ENCODE results near the gene PRICKLE2. TPM values are rescaled to one million over a fixed set of nuclear protein-coding genes. Genes with fewer than 3 reads are reported as not detected.

The PRICKLE2 gene
- total RNA-seq, 1 donor from 2014 or later, result 84.4 TPM

- H3K27me3 ChIP-seq (ENCODE audit: insufficient read depth, low read length), result no peaks in the 10 kb centered on the region
- DNase-seq (ENCODE audit: low read depth), result no peak
- H3K79me2 ChIP-seq (ENCODE audit: insufficient read depth, low read length), result peaks cover 43% of the 10 kb centered on the region
- H2AFZ ChIP-seq (ENCODE audit: low read depth, low read length), result no peak overlapping the region
- no peak overlapping the region for H3K4me3 ChIP-seq (ENCODE audit: insufficient read depth, low read depth, low read length)
- H3K9me3 ChIP-seq (ENCODE audit: insufficient read depth, low read depth, low read length), result no peaks in the 10 kb centered on the region
- no peak overlapping the region for H3K27ac ChIP-seq (ENCODE audit: low read depth, low read length)
- no peaks in the 10 kb centered on the region for H3K4me1 ChIP-seq (ENCODE audit: insufficient read depth, low read length)
- H3K4me1 Mint-ChIP-seq (ENCODE audit: low read depth, unreplicated experiment), result peaks cover 26% of the 10 kb centered on the region
- H3K9me3 Mint-ChIP-seq (ENCODE audit: unreplicated experiment), result peaks cover under 1% of the 10 kb centered on the region
- peaks cover 28% of the 10 kb centered on the region for H3K36me3 Mint-ChIP-seq (ENCODE audit: low read depth, unreplicated experiment)
- no peak overlapping the region for H3K27ac Mint-ChIP-seq (ENCODE audit: unreplicated experiment)
- FAIRE-seq, result no peak
- no peak for TF ChIP-seq CTCF (IDR thresholded peaks at IDR 0.05; ENCODE audit: insufficient read depth, low read depth, low read length)
- no peak for TF ChIP-seq EZH2 (IDR thresholded peaks at IDR 0.05; ENCODE audit: insufficient read depth, low read length)
- peaks cover 3% of the 10 kb centered on the region for H3K36me3 ChIP-seq (ENCODE audit: insufficient read depth, low read length)
- H4K20me1 ChIP-seq (ENCODE audit: insufficient read depth, low read length), result peaks cover 46% of the 10 kb centered on the region
- no peaks in the 10 kb centered on the region for H3K27me3 Mint-ChIP-seq (ENCODE audit: low read depth, unreplicated experiment)
- no peak overlapping the region for H3K9ac ChIP-seq (ENCODE audit: low read length)
- no peak overlapping the region for H3K4me2 ChIP-seq (ENCODE audit: low read length)
- H3K4me3 Mint-ChIP-seq (ENCODE audit: unreplicated experiment), result no peak overlapping the region
Observed at GRCh38 chr3:64129106-64129505, 96.2 kb downstream of the PRICKLE2 start.

GRCh38 chr3:64125561-64125960 is 99.7 kb downstream of the PRICKLE2 start:
- Histone ChIP-seq H3K4me2 (ENCODE audit: low read length) (no peak overlapping the region), H3K27me3 (ENCODE audit: insufficient read depth, low read length) (no peaks in the 10 kb centered on the region), H3K9me3 (ENCODE audit: insufficient read depth, low read depth, low read length) (no peaks in the 10 kb centered on the region), H4K20me1 (ENCODE audit: insufficient read depth, low read length) (peaks cover 39% of the 10 kb centered on the region), H3K9ac (ENCODE audit: low read length) (no peak overlapping the region), H3K4me3 (ENCODE audit: insufficient read depth, low read depth, low read length) (no peak overlapping the region), H3K4me1 (ENCODE audit: insufficient read depth, low read length) (no peaks in the 10 kb centered on the region), H2AFZ (ENCODE audit: low read depth, low read length) (no peak overlapping the region), H3K79me2 (ENCODE audit: insufficient read depth, low read length) (peaks cover 29% of the 10 kb centered on the region), H3K36me3 (ENCODE audit: insufficient read depth, low read length) (no peaks in the 10 kb centered on the region), H3K27ac (ENCODE audit: low read depth, low read length) (no peak overlapping the region)
- DNase-seq (ENCODE audit: low read depth) (no peak), FAIRE-seq (no peak)
- H3K27ac Mint-ChIP-seq (ENCODE audit: unreplicated experiment), result no peak overlapping the region
- H3K36me3 Mint-ChIP-seq (ENCODE audit: low read depth, unreplicated experiment), result peaks cover 37% of the 10 kb centered on the region
- H3K27me3 Mint-ChIP-seq (ENCODE audit: low read depth, unreplicated experiment), result no peaks in the 10 kb centered on the region
- no peak for TF ChIP-seq CTCF (IDR thresholded peaks at IDR 0.05; ENCODE audit: insufficient read depth, low read depth, low read length)
- no peak for TF ChIP-seq EZH2 (IDR thresholded peaks at IDR 0.05; ENCODE audit: insufficient read depth, low read length)
- peaks cover 2% of the 10 kb centered on the region for H3K9me3 Mint-ChIP-seq (ENCODE audit: unreplicated experiment)
- no peak overlapping the region for H3K4me3 Mint-ChIP-seq (ENCODE audit: unreplicated experiment)
- H3K4me1 Mint-ChIP-seq (ENCODE audit: low read depth, unreplicated experiment), result peaks cover 6% of the 10 kb centered on the region

GRCh38 chr3:64123931-64124330 is 101.3 kb downstream of the PRICKLE2 start:
- Mint-ChIP-seq H3K36me3 (ENCODE audit: low read depth, unreplicated experiment) (peaks cover 32% of the 10 kb centered on the region), H3K4me1 (ENCODE audit: low read depth, unreplicated experiment) (peaks cover 3% of the 10 kb centered on the region)
- FAIRE-seq, result no peak

More at GRCh38 chr3:64123931-64124330, 101.3 kb downstream of the PRICKLE2 start:
- no peaks in the 10 kb centered on the region for H3K27me3 Mint-ChIP-seq (ENCODE audit: low read depth, unreplicated experiment)
- Histone ChIP-seq H3K79me2 (ENCODE audit: insufficient read depth, low read length) (peaks cover 34% of the 10 kb centered on the region), H4K20me1 (ENCODE audit: insufficient read depth, low read length) (peaks cover 43% of the 10 kb centered on the region), H3K9ac (ENCODE audit: low read length) (no peak overlapping the region), H3K4me2 (ENCODE audit: low read length) (no peak overlapping the region), H3K36me3 (ENCODE audit: insufficient read depth, low read length) (no peaks in the 10 kb centered on the region), H2AFZ (ENCODE audit: low read depth, low read length) (no peak overlapping the region), H3K4me3 (ENCODE audit: insufficient read depth, low read depth, low read length) (no peak overlapping the region), H3K9me3 (ENCODE audit: insufficient read depth, low read depth, low read length) (no peaks in the 10 kb centered on the region), H3K27ac (ENCODE audit: low read depth, low read length) (no peak overlapping the region), H3K27me3 (ENCODE audit: insufficient read depth, low read length) (no peaks in the 10 kb centered on the region), H3K4me1 (ENCODE audit: insufficient read depth, low read length) (no peaks in the 10 kb centered on the region)
- TF ChIP-seq CTCF (IDR thresholded peaks at IDR 0.05; ENCODE audit: insufficient read depth, low read depth, low read length) (no peak), EZH2 (IDR thresholded peaks at IDR 0.05; ENCODE audit: insufficient read depth, low read length) (no peak)
- peaks cover 2% of the 10 kb centered on the region for H3K9me3 Mint-ChIP-seq (ENCODE audit: unreplicated experiment)
- no peak overlapping the region for H3K27ac Mint-ChIP-seq (ENCODE audit: unreplicated experiment)
- DNase-seq (ENCODE audit: low read depth), result no peak
- no peak overlapping the region for H3K4me3 Mint-ChIP-seq (ENCODE audit: unreplicated experiment)
